ENCODE measurements around the gene GUCA2A. TPM values are rescaled to one million over a fixed set of nuclear protein-coding genes. Genes with fewer than 3 reads are reported as not detected.

Gene GUCA2A
- total RNA-seq, 2 donors from 2014 or later, result 195 to 959 TPM

- TF ChIP-seq CTCF (IDR thresholded peaks at IDR 0.05), result no peak
- intact Hi-C loops (cut with DNase I), result no loop called here
- H3K36me3 ChIP-seq, result no peaks in the 10 kb centered on the region
- H3K9ac ChIP-seq (ENCODE audit: low read depth in 2 of 2, low read length in 2 of 2), result no peak overlapping the region
- no peaks in the 10 kb centered on the region for H3K9me3 ChIP-seq
- H3K27ac ChIP-seq, result no peak overlapping the region
- no peak overlapping the region for H3K4me3 ChIP-seq
- no peaks in the 10 kb centered on the region for H3K4me1 ChIP-seq
- DNase-seq, result no peak
- H3K27me3 ChIP-seq, result no peaks in the 10 kb centered on the region
Observed at GRCh38 chr1:42114229-42114628, 50.3 kb downstream of the GUCA2A start.

Other genes starting within 250 kb of the GUCA2A start
- 1 to 10 TPM; 1.9 to 3.3 TPM for gene HIVEP3, start 245.8 kb downstream of the GUCA2A start, total RNA-seq
- 10 to 100 TPM; 27.7 to 44.5 TPM for gene GUCA2B, start 11.3 kb downstream of the GUCA2A start, total RNA-seq
- gene FOXJ3, start 170.5 kb upstream of the GUCA2A start, total RNA-seq, result 10 to 100 TPM; 39.9 to 44.8 TPM
- gene RIMKLA, start 216.0 kb upstream of the GUCA2A start, total RNA-seq, result 10 to 100 TPM; 14.3 to 30.9 TPM